ENCODE data around the gene PDXP. TPM values are rescaled to one million over a fixed set of nuclear protein-coding genes. Genes with fewer than 3 reads are reported as not detected.
A peak's percentile ranks its signal among the peaks of the same experiment; 100 is the strongest.

The PDXP gene
- total and polyA plus RNA-seq, 4 experiments from 2014 or later, result 0.38 to 9.8 (median 7.2) TPM

GRCh38 chr22:37660709-37661045 lies 2.2 kb downstream of the PDXP start:
- Mint-ChIP-seq H3K4me3 (peak overlapping the region in 7 of 8 donors; percentile 52 to 90 (median 82)), H3K4me1 (peaks cover 27 to 49% (median 37%) of the 10 kb centered on the region in 4 donors)
- no peak for DNase-seq

DNA sequence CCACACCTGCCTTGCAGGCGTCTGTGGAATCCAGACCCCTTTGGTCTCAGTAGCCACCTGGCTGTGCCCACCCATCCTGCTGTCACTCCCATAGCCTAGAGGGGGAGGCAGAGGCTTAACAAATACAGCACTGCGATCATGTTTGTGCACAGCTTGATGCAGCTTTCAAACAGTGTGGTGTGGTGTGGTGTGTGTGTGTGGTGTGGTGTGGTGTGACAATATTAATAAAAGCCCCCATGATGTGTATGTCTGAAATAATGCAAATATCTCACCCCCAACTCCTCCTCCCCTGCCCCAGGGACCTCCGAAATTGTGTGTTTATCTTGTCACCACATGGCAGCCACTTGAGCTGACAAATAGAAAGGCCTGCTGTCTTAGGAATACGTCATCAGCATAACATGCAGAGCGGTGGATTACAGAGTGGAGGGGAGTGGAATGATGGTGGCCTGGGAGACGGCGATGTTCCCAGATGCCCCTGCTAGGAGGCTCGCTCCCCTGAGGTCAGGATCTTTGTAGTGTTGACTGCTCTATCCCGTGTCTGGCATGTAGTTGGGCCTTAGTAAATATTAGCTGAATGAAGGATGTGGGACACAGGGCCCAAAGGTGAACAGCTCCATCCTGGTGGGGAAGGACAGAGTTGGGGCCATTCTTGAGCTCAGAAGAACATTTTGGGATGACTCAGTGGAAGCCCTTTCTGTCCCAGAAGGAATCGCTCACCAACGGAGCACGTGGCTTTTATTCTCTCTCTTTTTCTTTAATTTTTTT lies 2.8 kb downstream of the PDXP start:
- Histone ChIP-seq H3K27ac (ENCODE audit: low read depth, low read length) (no peak overlapping the region), H3K4me1 (ENCODE audit: insufficient read depth, low read length) (peaks cover 33% of the 10 kb centered on the region), H3K9me3 (ENCODE audit: control insufficient read depth in 1 of 2, low read length in 2 of 2) (no peaks in the 10 kb centered on the region), H3K4me3 (ENCODE audit: low read length in 2 of 2) (no peak overlapping the region), H3K27me3 (ENCODE audit: insufficient read depth, low read length) (no peaks in the 10 kb centered on the region), H3K36me3 (ENCODE audit: insufficient read depth, low read length) (no peaks in the 10 kb centered on the region)
- Mint-ChIP-seq H3K27me3 (no peaks in the 10 kb centered on the region), H3K4me1 (peaks cover 27 to 45% (median 35%) of the 10 kb centered on the region in 4 donors), H3K27ac (peak overlapping the region in 2 of 7 donors; percentile 17 to 38), H3K36me3 (peaks cover 0 to 8% of the 10 kb centered on the region in 2 donors), H3K4me3 (peak overlapping the region in 2 of 8 donors; percentile 82 to 83), H3K9me3 (no peaks in the 10 kb centered on the region)
- intact Hi-C loops (cut with micrococcal nuclease), result no loop called here
- CTCF ChIA-PET (ENCODE audit: partially characterized antibody), result interaction anchor here (0.9 to 17.5 kb wide), 9 partner anchors 8 to 69 kb away, joined by 3 to 221 read pairs (median 6); partner anchors contain the start of genes LGALS1 and NOL12
- POLR2A ChIA-PET (ENCODE audit: partially characterized antibody), result interaction anchor here (1.5 to 13.9 kb wide), 6 partner anchors 11 to 54 kb away, joined by 7 to 348 read pairs (median 64); partner anchors contain the start of genes GGA1, LGALS1, NOL12 and SH3BP1
- peak in 3 of 5 donors; percentile 18 to 34 (median 24) for DNase-seq

More at GRCh38 chr22:37660709-37661045, 2.2 kb downstream of the PDXP start:
- intact Hi-C loops (cut with micrococcal nuclease), result no loop called here
- Histone ChIP-seq H3K27ac (ENCODE audit: low read depth, low read length) (no peak overlapping the region), H3K27me3 (ENCODE audit: insufficient read depth, low read length) (no peaks in the 10 kb centered on the region), H3K36me3 (ENCODE audit: insufficient read depth, low read length) (peaks cover 3% of the 10 kb centered on the region), H3K9me3 (ENCODE audit: control insufficient read depth in 1 of 2, low read length in 2 of 2) (no peaks in the 10 kb centered on the region), H3K4me3 (ENCODE audit: low read length in 2 of 2) (no peak overlapping the region), H3K4me1 (ENCODE audit: insufficient read depth, low read length) (peaks cover 33% of the 10 kb centered on the region)
- POLR2A ChIA-PET (ENCODE audit: partially characterized antibody), result interaction anchor here (1.5 to 13.9 kb wide), 7 partner anchors 12 to 53 kb away, joined by 7 to 348 read pairs (median 59); partner anchors contain the start of genes GGA1, LGALS1, NOL12 and SH3BP1
- peaks cover 0 to 14% of the 10 kb centered on the region in 2 donors for H3K36me3 Mint-ChIP-seq
- H3K9me3 Mint-ChIP-seq, result no peaks in the 10 kb centered on the region
- no peaks in the 10 kb centered on the region for H3K27me3 Mint-ChIP-seq
- H3K27ac Mint-ChIP-seq, result peak overlapping the region in 2 of 7 donors; percentile 48 to 71
- CTCF ChIA-PET (ENCODE audit: partially characterized antibody), result interaction anchor here (1.2 to 17.5 kb wide), 5 partner anchors 11 to 68 kb away, joined by 3 to 221 read pairs (median 14); partner anchors contain the start of gene LGALS1

- H3K36me3 Mint-ChIP-seq, result peaks cover 0 to 8% of the 10 kb centered on the region in 2 donors
- Histone ChIP-seq H3K4me3 (ENCODE audit: low read length in 2 of 2) (no peak overlapping the region), H3K27me3 (ENCODE audit: insufficient read depth, low read length) (no peaks in the 10 kb centered on the region), H3K36me3 (ENCODE audit: insufficient read depth, low read length) (no peaks in the 10 kb centered on the region), H3K27ac (ENCODE audit: low read depth, low read length) (no peak overlapping the region), H3K9me3 (ENCODE audit: control insufficient read depth in 1 of 2, low read length in 2 of 2) (no peaks in the 10 kb centered on the region), H3K4me1 (ENCODE audit: insufficient read depth, low read length) (peaks cover 33% of the 10 kb centered on the region)
- no peak for DNase-seq
- no peaks in the 10 kb centered on the region for H3K9me3 Mint-ChIP-seq
- peak overlapping the region in 1 of 7 donors; percentile 17 for H3K27ac Mint-ChIP-seq
- CTCF ChIA-PET (ENCODE audit: partially characterized antibody), result interaction anchor here (1.0 to 17.5 kb wide), 8 partner anchors 7 to 39 kb away, joined by 3 to 221 read pairs (median 9); partner anchors contain the start of genes LGALS1 and NOL12
- H3K4me1 Mint-ChIP-seq, result peaks cover 27 to 42% (median 33%) of the 10 kb centered on the region in 4 donors
- POLR2A ChIA-PET (ENCODE audit: partially characterized antibody), result interaction anchor here (1.5 to 13.9 kb wide), 5 partner anchors 10 to 55 kb away, joined by 7 to 348 read pairs (median 70); partner anchors contain the start of genes GGA1, LGALS1, NOL12 and SH3BP1
- no peaks in the 10 kb centered on the region for H3K27me3 Mint-ChIP-seq
- no peak overlapping the region for H3K4me3 Mint-ChIP-seq
- intact Hi-C loops (cut with micrococcal nuclease), result no loop called here
Observed at GRCh38 chr22:37662039-37662438, 3.5 kb downstream of the PDXP start.

GRCh38 chr22:37663521-37664140 lies 5.1 kb downstream of the PDXP start:
- CTCF ChIA-PET (ENCODE audit: partially characterized antibody), result interaction anchor here (0.5 to 17.5 kb wide), 7 partner anchors 8 to 1193 kb away, joined by 3 to 221 read pairs (median 3); partner anchors contain the start of gene LGALS1
- H3K27me3 Mint-ChIP-seq, result no peaks in the 10 kb centered on the region
- H3K4me1 Mint-ChIP-seq, result peaks cover 18 to 31% (median 24%) of the 10 kb centered on the region in 4 donors
- Histone ChIP-seq H3K27ac (ENCODE audit: low read depth, low read length) (no peak overlapping the region), H3K4me3 (ENCODE audit: low read length in 2 of 2) (no peak overlapping the region), H3K36me3 (ENCODE audit: insufficient read depth, low read length) (no peaks in the 10 kb centered on the region), H3K27me3 (ENCODE audit: insufficient read depth, low read length) (no peaks in the 10 kb centered on the region), H3K4me1 (ENCODE audit: insufficient read depth, low read length) (peaks cover 24% of the 10 kb centered on the region), H3K9me3 (ENCODE audit: control insufficient read depth in 1 of 2, low read length in 2 of 2) (no peaks in the 10 kb centered on the region)
- no peak overlapping the region for H3K4me3 Mint-ChIP-seq
- POLR2A ChIA-PET (ENCODE audit: partially characterized antibody), result interaction anchor here (1.1 to 13.9 kb wide), 3 partner anchors 9 to 21 kb away, joined by 3 to 348 read pairs (median 7); partner anchors contain the start of gene LGALS1
- intact Hi-C loops (cut with micrococcal nuclease), result no loop called here
- no peak overlapping the region for H3K27ac Mint-ChIP-seq
- H3K9me3 Mint-ChIP-seq, result no peaks in the 10 kb centered on the region
- peaks cover 0 to 2% of the 10 kb centered on the region in 2 donors for H3K36me3 Mint-ChIP-seq
- no peak for DNase-seq

GRCh38 chr22:37664249-37665101 lies 6.0 kb downstream of the PDXP start:
- H3K4me3 Mint-ChIP-seq, result no peak overlapping the region
- peaks cover 0 to 2% of the 10 kb centered on the region in 2 donors for H3K36me3 Mint-ChIP-seq
- H3K4me1 Mint-ChIP-seq, result peaks cover 15 to 31% (median 23%) of the 10 kb centered on the region in 4 donors
- no peak for DNase-seq
- no peak overlapping the region for H3K4me3 ChIP-seq (ENCODE audit: low read length in 2 of 2)
- H3K27me3 ChIP-seq (ENCODE audit: insufficient read depth, low read length), result no peaks in the 10 kb centered on the region
- H3K27ac Mint-ChIP-seq, result no peak overlapping the region
- peaks cover 20% of the 10 kb centered on the region for H3K4me1 ChIP-seq (ENCODE audit: insufficient read depth, low read length)
- no peaks in the 10 kb centered on the region for H3K27me3 Mint-ChIP-seq
- ChIA-PET CTCF (ENCODE audit: partially characterized antibody) (interaction anchor here (0.5 to 17.5 kb wide), 6 partner anchors 14 to 1194 kb away, joined by 3 to 221 read pairs (median 4); partner anchors contain the start of gene LGALS1), POLR2A (ENCODE audit: partially characterized antibody) (interaction anchor here (1.1 to 13.9 kb wide), 3 partner anchors 8 to 22 kb away, joined by 3 to 348 read pairs (median 7); partner anchors contain the start of gene LGALS1)
- H3K9me3 Mint-ChIP-seq, result no peaks in the 10 kb centered on the region
- no peak overlapping the region for H3K27ac ChIP-seq (ENCODE audit: low read depth, low read length)
- intact Hi-C loops (cut with micrococcal nuclease), result no loop called here
- H3K36me3 ChIP-seq (ENCODE audit: insufficient read depth, low read length), result no peaks in the 10 kb centered on the region
- no peaks in the 10 kb centered on the region for H3K9me3 ChIP-seq (ENCODE audit: control insufficient read depth in 1 of 2, low read length in 2 of 2)

DNA sequence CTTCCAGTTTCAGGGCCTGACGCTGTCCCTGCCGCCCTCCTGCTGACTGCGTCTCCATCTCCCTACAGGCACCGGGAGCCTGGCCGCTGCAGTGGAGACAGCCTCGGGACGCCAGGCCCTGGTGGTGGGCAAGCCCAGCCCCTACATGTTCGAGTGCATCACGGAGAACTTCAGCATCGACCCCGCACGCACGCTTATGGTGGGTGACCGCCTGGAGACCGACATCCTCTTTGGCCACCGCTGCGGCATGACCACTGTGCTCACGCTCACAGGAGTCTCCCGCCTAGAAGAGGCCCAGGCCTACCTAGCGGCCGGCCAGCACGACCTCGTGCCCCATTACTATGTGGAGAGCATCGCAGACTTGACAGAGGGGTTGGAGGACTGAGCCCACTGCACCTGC lies 7.0 kb downstream of the PDXP start:
- Mint-ChIP-seq H3K27ac (no peak overlapping the region), H3K9me3 (no peaks in the 10 kb centered on the region), H3K4me1 (peaks cover 5 to 24% (median 16%) of the 10 kb centered on the region in 4 donors), H3K36me3 (peaks cover 0 to 2% of the 10 kb centered on the region in 2 donors), H3K4me3 (no peak overlapping the region), H3K27me3 (no peaks in the 10 kb centered on the region)
- H3K27ac ChIP-seq (ENCODE audit: low read depth, low read length), result no peak overlapping the region
- no peaks in the 10 kb centered on the region for H3K36me3 ChIP-seq (ENCODE audit: insufficient read depth, low read length)
- no peak for DNase-seq
- POLR2A ChIA-PET (ENCODE audit: partially characterized antibody), result interaction anchor here (13.9 kb wide), 1 partner anchor 7 kb away, joined by 348 read pairs; the partner anchor contains the start of gene LGALS1
- no peaks in the 10 kb centered on the region for H3K9me3 ChIP-seq (ENCODE audit: control insufficient read depth in 1 of 2, low read length in 2 of 2)
- H3K4me1 ChIP-seq (ENCODE audit: insufficient read depth, low read length), result peaks cover 10% of the 10 kb centered on the region
- no peaks in the 10 kb centered on the region for H3K27me3 ChIP-seq (ENCODE audit: insufficient read depth, low read length)
- CTCF ChIA-PET (ENCODE audit: partially characterized antibody), result interaction anchor here (1.0 to 17.5 kb wide), 3 partner anchors 8 to 22 kb away, joined by 4 to 221 read pairs (median 181); partner anchors contain the start of gene LGALS1
- intact Hi-C loops (cut with micrococcal nuclease), result no loop called here
- no peak overlapping the region for H3K4me3 ChIP-seq (ENCODE audit: low read length in 2 of 2)
